Fibroblast of lung (primary cell): ENCODE data around the gene NUP133. TPM values are rescaled to one million over a fixed set of nuclear protein-coding genes. Genes with fewer than 3 reads are reported as not detected.
"Not testable (repeated sequence)": the region's sequence is repeated elsewhere in the genome, so short reads cannot be mapped to it uniquely, and the experiment has no call there.

Experiments used
- DNase-seq, 2 donors: peaks; one replicate each; pipeline versions ENCODE4 v3.0.0 to v3.0.0-alpha.2; 2010; ENCODE audit warnings: low read depth in 2 of 2
- H2AFZ ChIP-seq: 2 replicates; pipeline ENCODE4 v1.5.1; 2012; ENCODE audit warnings: low read length, control low read depth, inconsistent platforms
- H3K27ac ChIP-seq: 2 replicates; pipeline ENCODE4 v1.5.1; 2011; ENCODE audit warnings: low read length, control low read depth; ENCODE audit not compliant: insufficient read depth
- H3K27me3 ChIP-seq: 2 replicates; pipeline ENCODE4 v1.5.1; 2011; ENCODE audit warnings: mild to moderate bottlenecking, low read length; ENCODE audit not compliant: control insufficient read depth, insufficient read depth
- H3K36me3 ChIP-seq: 2 replicates; pipeline ENCODE4 v1.5.1; 2011; ENCODE audit warnings: low read length; ENCODE audit not compliant: control insufficient read depth, insufficient read depth
- H3K4me1 ChIP-seq: 2 replicates; pipeline ENCODE4 v1.5.1; 2011; ENCODE audit warnings: low read length; ENCODE audit not compliant: control insufficient read depth, insufficient read depth; ENCODE audit errors: extremely low read depth
- H3K4me2 ChIP-seq: 2 replicates; pipeline ENCODE4 v1.5.1; 2011; ENCODE audit warnings: low read length, control low read depth; ENCODE audit not compliant: insufficient read depth; ENCODE audit errors: extremely low read depth
- H3K4me3 ChIP-seq, 4 experiments: fragments of 200-600 bp in 1 of 4; sonication (generic) in 1 of 4; replicated peaks in 1 of 4; 2 replicates each; pipeline ENCODE4 v1.5.1; 2011 to 2016; ENCODE audit warnings: low read length in 4 of 4, low read depth in 3 of 4, mild to moderate bottlenecking in 3 of 4, control low read depth in 2 of 4, inconsistent platforms in 1 of 4, mixed read lengths in 1 of 4; ENCODE audit not compliant: insufficient read depth in 1 of 4; ENCODE audit errors: control extremely low read depth in 1 of 4
- H3K79me2 ChIP-seq: 2 replicates; pipeline ENCODE4 v1.5.1; 2012; ENCODE audit warnings: mild to moderate bottlenecking, low read length, inconsistent platforms; ENCODE audit not compliant: control insufficient read depth, insufficient read depth
- H3K9ac ChIP-seq: 2 replicates; pipeline ENCODE4 v1.5.1; 2011; ENCODE audit warnings: mild to moderate bottlenecking, low read length, control low read depth; ENCODE audit not compliant: insufficient read depth
- H3K9me3 ChIP-seq: 2 replicates; pipeline ENCODE4 v1.5.1; 2012; ENCODE audit warnings: low read depth, low read length; ENCODE audit not compliant: control insufficient read depth, insufficient read depth
- H4K20me1 ChIP-seq: 2 replicates; pipeline ENCODE4 v1.5.1; 2011; ENCODE audit warnings: low read length; ENCODE audit not compliant: control insufficient read depth, insufficient read depth; ENCODE audit errors: extremely low read depth
- EZH2 ChIP-seq: IDR thresholded peaks from 2 replicates; pipeline ENCODE4 v1.5.1; 2012; ENCODE audit warnings: low read length, control low read depth, mild to moderate bottlenecking; ENCODE audit errors: missing control alignments
- polyA plus RNA-seq, 2 donors: library from polyadenylated mRNA; depleted of rRNA in 1 of 2; stranded (reverse) in 1 of 2; unstranded in 1 of 2; fragments of >200 nt; gene quantifications; 2 replicates each; pipeline ENCODE4 v1.2.1, GENCODE V29; 2011 to 2012; ENCODE audit warnings: missing spikeins in 1 of 2
- total RNA-seq: library from RNA; depleted of rRNA; stranded (reverse); fragments of >200 nt; gene quantifications from 2 replicates; pipeline ENCODE4 v1.2.1, GENCODE V29; 2014
- TF ChIP-seq, protein P1 (sequence below), 2 donors: IDR thresholded peaks in 1 of 2; conservative IDR thresholded peaks in 1 of 2; 1 replicate in 1 of 2; 2 replicates in 1 of 2; pipeline ENCODE4 v1.5.1; 2011 to 2012; ENCODE audit warnings: low read length in 2 of 2, control low read depth in 1 of 2, inconsistent platforms in 1 of 2, low read depth in 1 of 2, mild to moderate bottlenecking in 1 of 2

The NUP133 gene
- total and polyA plus RNA-seq, 2 donors (not counting 1 experiment from before 2014, with no cell fraction given): 20.8 to 31.9 TPM

DNA sequence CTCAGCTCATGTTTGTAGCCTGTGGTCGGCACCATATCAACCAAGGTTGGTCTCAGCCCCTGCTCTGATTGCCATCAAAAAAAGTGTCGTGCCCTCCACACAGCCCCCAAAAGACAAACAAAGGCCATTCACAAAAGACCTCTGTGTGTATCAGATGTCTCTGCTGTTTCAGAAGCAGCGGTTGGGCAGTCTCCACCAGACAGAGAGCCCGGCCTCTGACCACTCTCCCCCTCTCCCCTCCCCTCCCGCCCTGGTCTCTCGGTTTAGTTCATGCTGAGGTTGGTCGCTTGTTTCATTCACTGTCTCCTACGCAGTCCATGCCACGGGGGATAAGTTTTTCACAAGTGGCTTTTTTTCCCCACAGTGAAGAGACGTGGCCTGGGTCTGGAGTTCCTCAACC is 101.3 kb downstream of the NUP133 start:
- Histone ChIP-seq H3K4me1 (no peaks in the 10 kb centered on the region), H3K27me3 (peaks cover 25% of the 10 kb centered on the region), H3K9me3 (no peaks in the 10 kb centered on the region), H3K4me2 (no peak overlapping the region), H3K79me2 (no peaks in the 10 kb centered on the region), H2AFZ (no peak overlapping the region), H3K4me3 (peak overlapping the region in 1 of 4 experiments; percentile 39), H3K9ac (no peak overlapping the region), H3K36me3 (no peaks in the 10 kb centered on the region), H4K20me1 (no peaks in the 10 kb centered on the region), H3K27ac (no peak overlapping the region)
- TF ChIP-seq, protein P1, sequence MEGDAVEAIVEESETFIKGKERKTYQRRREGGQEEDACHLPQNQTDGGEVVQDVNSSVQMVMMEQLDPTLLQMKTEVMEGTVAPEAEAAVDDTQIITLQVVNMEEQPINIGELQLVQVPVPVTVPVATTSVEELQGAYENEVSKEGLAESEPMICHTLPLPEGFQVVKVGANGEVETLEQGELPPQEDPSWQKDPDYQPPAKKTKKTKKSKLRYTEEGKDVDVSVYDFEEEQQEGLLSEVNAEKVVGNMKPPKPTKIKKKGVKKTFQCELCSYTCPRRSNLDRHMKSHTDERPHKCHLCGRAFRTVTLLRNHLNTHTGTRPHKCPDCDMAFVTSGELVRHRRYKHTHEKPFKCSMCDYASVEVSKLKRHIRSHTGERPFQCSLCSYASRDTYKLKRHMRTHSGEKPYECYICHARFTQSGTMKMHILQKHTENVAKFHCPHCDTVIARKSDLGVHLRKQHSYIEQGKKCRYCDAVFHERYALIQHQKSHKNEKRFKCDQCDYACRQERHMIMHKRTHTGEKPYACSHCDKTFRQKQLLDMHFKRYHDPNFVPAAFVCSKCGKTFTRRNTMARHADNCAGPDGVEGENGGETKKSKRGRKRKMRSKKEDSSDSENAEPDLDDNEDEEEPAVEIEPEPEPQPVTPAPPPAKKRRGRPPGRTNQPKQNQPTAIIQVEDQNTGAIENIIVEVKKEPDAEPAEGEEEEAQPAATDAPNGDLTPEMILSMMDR (conservative IDR thresholded peaks at IDR 0.05 in 1 of 2, IDR thresholded peaks at IDR 0.05 in 1 of 2; ENCODE audit: low read depth in 1 of 2, low read length in 2 of 2): no peak
- TF ChIP-seq EZH2: no peak
- no peak for DNase-seq

DNA sequence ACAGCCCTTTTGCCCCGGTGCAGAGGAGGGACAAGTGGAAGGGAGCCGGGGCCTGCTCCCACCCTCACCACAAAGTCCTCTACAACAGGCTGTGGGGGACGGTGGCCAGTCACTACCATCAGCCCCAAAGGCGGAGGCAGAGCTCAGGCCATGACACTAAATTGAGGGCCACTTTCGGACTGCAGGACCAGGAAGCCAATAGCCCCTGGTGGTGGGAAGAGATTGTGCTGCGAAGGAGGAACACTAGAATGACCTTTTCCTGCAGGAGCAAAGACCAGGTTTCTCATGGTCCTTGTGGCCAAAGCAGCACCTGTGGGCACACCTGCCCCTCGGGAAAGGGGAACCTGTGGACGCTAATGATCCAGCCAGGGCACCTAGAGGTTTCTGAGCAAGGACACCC is 104.6 kb downstream of the NUP133 start:
- Histone ChIP-seq H3K4me2 (no peak overlapping the region), H3K79me2 (no peaks in the 10 kb centered on the region), H3K27me3 (peaks cover 22% of the 10 kb centered on the region), H3K4me1 (no peaks in the 10 kb centered on the region), H3K36me3 (no peaks in the 10 kb centered on the region), H2AFZ (no peak overlapping the region), H4K20me1 (no peaks in the 10 kb centered on the region), H3K9me3 (no peaks in the 10 kb centered on the region), H3K4me3 (no peak overlapping the region), H3K27ac (no peak overlapping the region), H3K9ac (no peak overlapping the region)
- no peak for TF ChIP-seq EZH2
- TF ChIP-seq, protein P1 (conservative IDR thresholded peaks at IDR 0.05 in 1 of 2, IDR thresholded peaks at IDR 0.05 in 1 of 2; ENCODE audit: low read depth in 1 of 2, low read length in 2 of 2): no peak
- no peak for DNase-seq

DNA sequence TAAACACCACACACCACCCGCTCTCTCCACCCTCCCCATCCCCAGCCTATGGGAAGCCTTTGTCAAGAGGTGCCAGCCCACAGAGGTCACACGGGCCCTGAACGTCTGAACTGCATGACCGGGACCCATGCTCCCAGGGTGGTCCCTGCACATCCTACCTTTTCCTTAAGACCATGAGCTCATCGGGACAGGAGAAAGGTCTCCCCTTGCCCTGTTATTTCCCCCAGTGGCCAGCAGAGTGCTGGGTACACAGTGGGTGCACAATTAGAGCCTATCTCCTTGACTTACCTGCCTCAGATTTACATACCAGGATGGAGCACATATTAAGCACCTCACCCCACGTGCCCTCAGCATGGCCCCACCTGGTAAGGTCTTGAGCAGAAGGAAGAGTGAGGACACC is 105.1 kb downstream of the NUP133 start:
- no peaks in the 10 kb centered on the region for H3K4me1 ChIP-seq
- no peaks in the 10 kb centered on the region for H3K9me3 ChIP-seq
- no peak overlapping the region for H3K4me3 ChIP-seq
- H3K36me3 ChIP-seq: no peaks in the 10 kb centered on the region
- H3K9ac ChIP-seq: no peak overlapping the region
- H3K27ac ChIP-seq: no peak overlapping the region
- no peaks in the 10 kb centered on the region for H3K79me2 ChIP-seq
- no peaks in the 10 kb centered on the region for H4K20me1 ChIP-seq
- no peak for TF ChIP-seq EZH2
- TF ChIP-seq, protein P1 (conservative IDR thresholded peaks at IDR 0.05 in 1 of 2, IDR thresholded peaks at IDR 0.05 in 1 of 2; ENCODE audit: low read depth in 1 of 2, low read length in 2 of 2): no peak
- no peak overlapping the region for H2AFZ ChIP-seq
- H3K4me2 ChIP-seq: no peak overlapping the region
- peaks cover 18% of the 10 kb centered on the region for H3K27me3 ChIP-seq
- no peak for DNase-seq

DNA sequence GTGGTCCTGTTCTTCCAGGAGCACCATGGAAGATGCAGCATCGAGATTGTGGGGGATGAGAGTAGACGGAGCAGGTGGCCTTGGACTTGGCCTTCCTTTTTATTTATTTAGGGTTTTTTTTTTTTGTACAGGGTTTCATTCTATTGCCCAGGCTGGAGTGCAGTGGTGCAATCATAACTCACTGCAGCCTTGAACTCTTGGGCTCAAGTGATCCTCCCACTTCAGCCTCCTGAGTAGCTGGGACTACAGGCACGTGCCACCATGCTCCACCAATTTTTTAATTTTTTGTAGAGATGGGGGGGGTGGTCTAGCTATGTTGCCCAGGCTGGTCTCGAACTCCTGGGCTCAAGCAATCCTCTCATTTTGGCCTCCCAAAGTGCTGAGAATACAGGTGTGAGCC is 105.8 kb downstream of the NUP133 start:
- not testable (repeated sequence) for H3K9me3 ChIP-seq, H2AFZ ChIP-seq, H4K20me1 ChIP-seq, H3K79me2 ChIP-seq, H3K4me2 ChIP-seq, H3K4me3 ChIP-seq, H3K4me1 ChIP-seq, H3K36me3 ChIP-seq, H3K9ac ChIP-seq, H3K27ac ChIP-seq, DNase-seq
- peaks cover 12% of the 10 kb centered on the region for H3K27me3 ChIP-seq
